B cell (primary cell): ENCODE results near the gene SLC9C2.

ENCODE experiments used
- CTCF ChIP-seq: fragments of 200-600 bp; IDR thresholded peaks from one replicate; pipeline ENCODE4 v1.8.0; 2022; ENCODE audit warnings: antibody characterized with exemption, mild to moderate bottlenecking
- EZH2 ChIP-seq: IDR thresholded peaks from 2 replicates; pipeline ENCODE4 v1.6.1; 2012; ENCODE audit warnings: borderline replicate concordance, low read depth, mild to moderate bottlenecking, moderate library complexity, low read length; ENCODE audit not compliant: insufficient read depth, poor library complexity, severe bottlenecking

- no peak for TF ChIP-seq CTCF
- no peak for TF ChIP-seq EZH2
These were observed 48.8 kb downstream of the SLC9C2 start for GRCh38 chr1:173554089-173554488.
